ENCODE measurements around the gene TSPAN16. TPM values are rescaled to one million over a fixed set of nuclear protein-coding genes. Genes with fewer than 3 reads are reported as not detected.
"Not testable (repeated sequence)": the region's sequence is repeated elsewhere in the genome, so short reads cannot be mapped to it uniquely, and the experiment has no call there.

The TSPAN16 gene
- polyA plus RNA-seq, 1 experiment: not detected

GRCh38 chr19:11347546-11348039 lies 51.6 kb downstream of the TSPAN16 start:
- Histone ChIP-seq H3K36me3 (ENCODE audit: control insufficient read depth, insufficient read depth, low read length) (peaks cover 2% of the 10 kb centered on the region; the same call in 1 of the 2 replicates), H3K27me3 (ENCODE audit: control insufficient read depth, insufficient read depth, low read length) (no peaks in the 10 kb centered on the region), H3K4me3 (ENCODE audit: low read depth, low read length) (no peak overlapping the region)
- CTCF ChIA-PET: no interaction called here
- no peak for DNase-seq (ENCODE audit: low read depth)
- POLR2A ChIA-PET: no interaction called here
- TF ChIP-seq, protein P1, sequence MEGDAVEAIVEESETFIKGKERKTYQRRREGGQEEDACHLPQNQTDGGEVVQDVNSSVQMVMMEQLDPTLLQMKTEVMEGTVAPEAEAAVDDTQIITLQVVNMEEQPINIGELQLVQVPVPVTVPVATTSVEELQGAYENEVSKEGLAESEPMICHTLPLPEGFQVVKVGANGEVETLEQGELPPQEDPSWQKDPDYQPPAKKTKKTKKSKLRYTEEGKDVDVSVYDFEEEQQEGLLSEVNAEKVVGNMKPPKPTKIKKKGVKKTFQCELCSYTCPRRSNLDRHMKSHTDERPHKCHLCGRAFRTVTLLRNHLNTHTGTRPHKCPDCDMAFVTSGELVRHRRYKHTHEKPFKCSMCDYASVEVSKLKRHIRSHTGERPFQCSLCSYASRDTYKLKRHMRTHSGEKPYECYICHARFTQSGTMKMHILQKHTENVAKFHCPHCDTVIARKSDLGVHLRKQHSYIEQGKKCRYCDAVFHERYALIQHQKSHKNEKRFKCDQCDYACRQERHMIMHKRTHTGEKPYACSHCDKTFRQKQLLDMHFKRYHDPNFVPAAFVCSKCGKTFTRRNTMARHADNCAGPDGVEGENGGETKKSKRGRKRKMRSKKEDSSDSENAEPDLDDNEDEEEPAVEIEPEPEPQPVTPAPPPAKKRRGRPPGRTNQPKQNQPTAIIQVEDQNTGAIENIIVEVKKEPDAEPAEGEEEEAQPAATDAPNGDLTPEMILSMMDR (IDR thresholded peaks at IDR 0.05; ENCODE audit: insufficient read depth, low read depth, low read length): no peak

DNA sequence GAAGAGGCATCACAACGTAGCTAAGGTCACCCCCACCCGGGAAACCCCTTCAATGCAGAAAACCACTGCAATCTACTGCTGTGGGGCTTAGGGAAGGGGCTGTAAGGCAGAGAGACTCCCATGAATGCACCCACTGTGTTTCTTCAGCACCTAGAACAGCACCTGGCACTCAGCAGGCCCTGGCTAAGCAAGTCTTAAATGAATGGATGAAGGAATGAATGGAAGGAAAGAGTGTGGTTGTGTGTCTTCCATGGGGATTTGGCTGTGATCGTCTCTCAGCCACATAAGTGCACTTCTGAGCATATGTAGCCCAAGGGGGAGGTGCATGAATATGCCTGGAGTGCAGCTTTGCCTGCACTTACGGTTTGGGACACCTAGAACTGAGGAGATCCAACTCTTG lies 53.2 kb downstream of the TSPAN16 start:
- DNase-seq (ENCODE audit: low read depth): no peak
- no peaks in the 10 kb centered on the region for H3K27me3 ChIP-seq (ENCODE audit: control insufficient read depth, insufficient read depth, low read length)
- CTCF ChIA-PET: no interaction called here
- no peaks in the 10 kb centered on the region for H3K36me3 ChIP-seq (ENCODE audit: control insufficient read depth, insufficient read depth, low read length)
- H3K4me3 ChIP-seq (ENCODE audit: low read depth, low read length): no peak overlapping the region
- POLR2A ChIA-PET: no interaction called here
- TF ChIP-seq, protein P1 (IDR thresholded peaks at IDR 0.05; ENCODE audit: insufficient read depth, low read depth, low read length): no peak

- H3K27me3 ChIP-seq (ENCODE audit: control insufficient read depth, insufficient read depth, low read length); H3K36me3 ChIP-seq (ENCODE audit: control insufficient read depth, insufficient read depth, low read length); H3K4me3 ChIP-seq (ENCODE audit: low read depth, low read length); POLR2A ChIA-PET; CTCF ChIA-PET; DNase-seq (ENCODE audit: low read depth): not testable (repeated sequence)
Observed at GRCh38 chr19:11354102-11354501, 58.1 kb downstream of the TSPAN16 start.

- TF ChIP-seq, protein P1 (IDR thresholded peaks at IDR 0.05; ENCODE audit: insufficient read depth, low read depth, low read length): no peak
- POLR2A ChIA-PET: no interaction called here
- no peaks in the 10 kb centered on the region for H3K27me3 ChIP-seq (ENCODE audit: control insufficient read depth, insufficient read depth, low read length)
- peak within 1 kb of the TSS; percentile 62 for H3K4me3 ChIP-seq (ENCODE audit: low read depth, low read length)
- peaks cover 5% of the 10 kb centered on the region; the same call in 1 of the 2 replicates for H3K36me3 ChIP-seq (ENCODE audit: control insufficient read depth, insufficient read depth, low read length)
- CTCF ChIA-PET: no interaction called here
- peak; percentile 47 for DNase-seq (ENCODE audit: low read depth)
Observed at GRCh38 chr19:11355160-11356073, 59.5 kb downstream of the TSPAN16 start, which contains the start of gene PLPPR2. Gene PLPPR2 (plus strand): TSS chr19:11355432. CDS start chr19:11357674, 2,242 bp downstream.

DNA sequence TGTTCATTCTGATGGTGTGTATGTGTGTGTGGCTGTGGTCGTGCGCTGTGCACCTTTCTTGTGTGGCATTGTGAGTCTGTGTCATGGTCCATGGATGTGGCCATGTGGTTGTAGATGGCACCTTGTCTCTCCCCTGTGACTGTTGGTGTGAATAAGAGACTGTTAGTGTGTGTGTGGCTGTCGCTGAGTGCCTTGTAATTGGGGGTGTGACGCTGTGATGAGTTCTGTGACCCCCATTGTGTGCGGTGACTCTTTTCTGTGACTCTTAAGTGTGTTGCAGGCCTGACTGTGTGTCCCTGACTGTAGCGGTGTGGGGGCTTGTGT lies 60.1 kb downstream of the TSPAN16 start:
- ChIA-PET CTCF (no interaction called here), POLR2A (no interaction called here)

More for the DNA sequence above, 60.1 kb downstream of the TSPAN16 start:
- peak overlapping the region; percentile 62 for H3K4me3 ChIP-seq (ENCODE audit: low read depth, low read length)
- H3K27me3 ChIP-seq (ENCODE audit: control insufficient read depth, insufficient read depth, low read length): no peaks in the 10 kb centered on the region
- H3K36me3 ChIP-seq (ENCODE audit: control insufficient read depth, insufficient read depth, low read length): peaks cover 5% of the 10 kb centered on the region; the same call in 1 of the 2 replicates
- TF ChIP-seq, protein P1 (IDR thresholded peaks at IDR 0.05; ENCODE audit: insufficient read depth, low read depth, low read length): no peak
- no peak for DNase-seq (ENCODE audit: low read depth)

All from BJ (cell line).